Nephron (organoid): ENCODE data around the gene GRAP.

Experiments used
- H3K27ac Mint-ChIP-seq, 3 experiments: 2 replicates each; pipeline ENCODE4 v1.8.0; 2020; ENCODE audit warnings: mixed read lengths in 3 of 3, mild to moderate bottlenecking in 2 of 3, moderate library complexity in 1 of 3
- H3K27me3 Mint-ChIP-seq: 2 replicates; pipeline ENCODE4 v1.8.0; 2021; ENCODE audit warnings: low read depth, mild to moderate bottlenecking, moderate library complexity, mixed read lengths
- H3K36me3 Mint-ChIP-seq: 2 replicates; pipeline ENCODE4 v1.8.0; 2020; ENCODE audit warnings: low read depth, mixed read lengths
- H3K4me1 Mint-ChIP-seq: 2 replicates; pipeline ENCODE4 v1.8.0; 2020; ENCODE audit warnings: mixed read lengths
- H3K4me3 Mint-ChIP-seq, 3 experiments: 2 replicates each; pipeline ENCODE4 v1.8.0; 2020; ENCODE audit warnings: mild to moderate bottlenecking in 3 of 3, mixed read lengths in 3 of 3, moderate library complexity in 2 of 3
- H3K9me3 Mint-ChIP-seq: 2 replicates; pipeline ENCODE4 v1.8.0; 2020; ENCODE audit warnings: mixed read lengths
- CTCF ChIP-seq, 3 experiments: fragments of 200-600 bp; sonication (generic); IDR thresholded peaks; one replicate each; pipeline ENCODE4 v1.5.0; 2021; ENCODE audit warnings: antibody characterized with exemption in 3 of 3; ENCODE audit not compliant: unreplicated experiment in 3 of 3

The GRAP gene

DNA sequence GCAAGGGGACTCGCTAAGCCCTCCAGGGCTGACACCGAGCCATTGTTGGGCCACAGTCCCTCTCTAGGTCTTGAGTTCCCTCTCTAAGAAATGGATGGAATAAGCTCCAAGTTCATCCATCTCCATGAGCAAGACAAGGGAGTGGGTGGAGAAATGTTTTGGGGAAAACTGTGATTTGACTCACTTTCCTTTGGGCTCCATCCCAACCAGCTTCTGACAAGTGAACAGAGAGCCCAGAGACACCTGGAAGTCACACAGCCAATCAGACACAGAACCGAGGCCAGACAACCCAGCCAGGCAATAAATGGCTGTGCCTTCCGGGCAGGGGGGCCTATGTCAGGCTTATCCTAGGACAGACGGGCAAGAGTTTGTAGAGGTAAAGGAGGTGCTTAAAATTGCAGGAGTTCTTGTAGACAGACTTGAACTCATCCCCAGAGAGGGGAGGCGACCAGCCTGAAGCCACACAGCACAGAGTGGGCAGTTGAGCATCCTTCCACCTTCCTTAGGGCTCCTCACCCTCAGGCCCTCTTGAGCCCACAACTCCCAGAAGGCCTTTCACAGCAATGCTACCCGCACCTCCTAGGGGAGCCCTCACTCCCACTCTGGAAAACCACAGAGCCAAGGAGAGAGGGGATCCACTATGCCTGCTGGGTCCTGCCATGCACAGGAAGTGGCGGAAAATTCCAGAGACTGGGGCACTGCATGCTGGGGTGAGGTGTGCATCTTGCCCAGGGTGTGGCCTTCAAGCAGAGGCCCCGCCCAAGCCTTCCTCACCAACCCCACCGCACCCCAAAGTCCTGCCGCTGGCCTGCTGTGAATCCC is 32.7 kb downstream of the GRAP start:
- Mint-ChIP-seq H3K4me3 (no peak overlapping the region), H3K9me3 (no peaks in the 10 kb centered on the region), H3K27me3 (peaks cover 20% of the 10 kb centered on the region), H3K27ac (no peak overlapping the region), H3K4me1 (peaks cover 4% of the 10 kb centered on the region), H3K36me3 (no peaks in the 10 kb centered on the region)
- TF ChIP-seq CTCF (IDR thresholded peaks at IDR 0.05; ENCODE audit: unreplicated experiment in 3 of 3), result no peak

- Mint-ChIP-seq H3K4me1 (no peaks in the 10 kb centered on the region), H3K27me3 (peaks cover 16% of the 10 kb centered on the region), H3K9me3 (no peaks in the 10 kb centered on the region), H3K27ac (no peak overlapping the region), H3K36me3 (no peaks in the 10 kb centered on the region), H3K4me3 (no peak overlapping the region)
- TF ChIP-seq CTCF (IDR thresholded peaks at IDR 0.05; ENCODE audit: unreplicated experiment in 3 of 3), result no peak
Observed at GRCh38 chr17:19013226-19013625, 33.5 kb downstream of the GRAP start.

DNA sequence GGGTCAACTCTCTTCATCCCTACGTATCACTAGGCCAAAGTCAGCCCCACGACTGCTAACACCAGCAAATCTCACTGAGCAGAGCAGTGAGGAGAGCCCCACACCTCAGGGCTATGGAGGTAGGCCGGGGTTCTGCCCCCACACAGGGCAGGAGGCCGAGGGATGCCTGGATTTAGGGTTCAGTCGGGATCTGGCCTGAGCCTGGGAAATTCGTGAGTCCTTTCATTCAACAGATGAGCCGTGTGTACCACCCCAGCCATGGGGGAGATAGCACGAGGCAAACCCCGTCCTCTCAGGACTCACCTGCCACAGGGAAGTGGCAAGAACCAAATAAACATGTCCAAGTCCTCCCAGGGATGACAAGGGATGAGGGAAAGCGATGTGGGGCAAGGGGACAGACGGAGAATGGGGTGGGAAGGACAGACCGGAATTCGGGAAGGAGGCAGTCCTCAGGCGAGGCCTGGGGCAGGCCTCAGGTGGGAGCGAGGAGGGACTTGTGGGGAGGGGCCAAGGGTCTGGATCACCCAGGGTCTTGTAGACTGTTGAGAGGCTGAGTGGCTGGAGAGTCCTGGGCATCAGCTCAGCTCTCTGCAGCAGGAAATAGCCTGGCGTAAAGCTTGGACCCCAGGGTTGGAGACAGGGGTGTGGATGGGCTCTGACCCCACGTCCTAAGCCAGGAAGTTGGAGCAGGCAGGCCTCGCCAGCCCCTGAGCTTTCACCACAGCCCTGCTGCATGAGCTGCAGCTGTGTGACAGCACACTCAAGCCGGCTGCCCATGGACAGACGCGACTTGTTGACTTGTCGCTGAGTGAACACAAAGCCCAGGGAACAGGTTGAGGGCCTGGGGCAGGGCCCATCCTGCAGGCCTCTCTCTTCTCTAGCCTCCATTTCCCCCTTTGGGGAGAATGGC is 34.3 kb downstream of the GRAP start:
- H3K4me3 Mint-ChIP-seq, result no peak overlapping the region
- H3K27me3 Mint-ChIP-seq, result peaks cover 22% of the 10 kb centered on the region
- H3K27ac Mint-ChIP-seq, result no peak overlapping the region
- no peaks in the 10 kb centered on the region for H3K9me3 Mint-ChIP-seq
- H3K36me3 Mint-ChIP-seq, result no peaks in the 10 kb centered on the region
- H3K4me1 Mint-ChIP-seq, result no peaks in the 10 kb centered on the region
- TF ChIP-seq CTCF (IDR thresholded peaks at IDR 0.05; ENCODE audit: unreplicated experiment in 3 of 3), result no peak

DNA sequence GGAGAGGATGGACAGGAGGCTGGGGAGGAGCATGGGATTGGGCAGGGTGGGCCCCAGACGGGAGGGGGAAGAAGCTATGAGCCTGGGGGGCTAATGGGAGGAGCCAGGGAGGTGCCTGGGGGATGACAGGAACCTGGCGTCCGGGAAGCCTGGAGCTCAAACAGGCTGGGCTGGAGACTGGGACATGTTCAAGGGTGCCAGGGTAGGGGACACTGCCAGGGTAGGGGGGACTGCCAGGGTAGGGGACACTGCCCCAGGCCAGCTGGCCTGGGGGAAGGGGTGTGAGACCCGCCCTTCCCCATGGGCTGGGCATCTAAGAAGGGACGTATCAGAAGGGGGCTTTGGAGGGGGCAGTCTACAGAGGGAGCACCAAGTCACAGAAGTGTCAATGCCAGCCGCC is 35.2 kb downstream of the GRAP start:
- Mint-ChIP-seq H3K4me1 (no peaks in the 10 kb centered on the region), H3K9me3 (peaks cover 4% of the 10 kb centered on the region), H3K27me3 (peaks cover 26% of the 10 kb centered on the region), H3K4me3 (no peak overlapping the region), H3K36me3 (no peaks in the 10 kb centered on the region), H3K27ac (no peak overlapping the region)
- no peak for TF ChIP-seq CTCF (IDR thresholded peaks at IDR 0.05; ENCODE audit: unreplicated experiment in 3 of 3)

- no peaks in the 10 kb centered on the region for H3K4me1 Mint-ChIP-seq
- peak overlapping the region in 1 of 3 experiments; percentile 20 for H3K27ac Mint-ChIP-seq
- peaks cover 4% of the 10 kb centered on the region for H3K9me3 Mint-ChIP-seq
- H3K4me3 Mint-ChIP-seq, result no peak overlapping the region
- no peak for TF ChIP-seq CTCF (IDR thresholded peaks at IDR 0.05; ENCODE audit: unreplicated experiment in 3 of 3)
- H3K36me3 Mint-ChIP-seq, result no peaks in the 10 kb centered on the region
- peaks cover 24% of the 10 kb centered on the region for H3K27me3 Mint-ChIP-seq
Observed at GRCh38 chr17:19010729-19011505, 35.8 kb downstream of the GRAP start.
